HCT116 (cell line): ENCODE measurements around the gene CPA4. TPM values are rescaled to one million over a fixed set of nuclear protein-coding genes. Genes with fewer than 3 reads are reported as not detected.

Experiments
- ATAC-seq: fragments of 200-7000 bp; cut with Tn5 transposase; 2 replicates; pipeline ENCODE4 v1.9.1; 2020; ENCODE audit warnings: mild to moderate bottlenecking, moderate library complexity
- BruUV-seq: library from RNA; stranded (reverse); fragments of 400-500 nt; replicated peaks from 2 replicates; lab custom pipeline; 2021; lab: Mats Ljungman, UMichigan
- CTCF ChIA-PET: fragments of 300-600 bp; sonication (Branson Sonifier 250); formaldehyde crosslinking; loops from one replicate; lab custom pipeline; 2021; ENCODE audit warnings: antibody characterized with exemption; lab: Charles Lee
- POLR2A ChIA-PET: fragments of 300-600, 350-600 bp; sonication (Branson Sonifier 250); formaldehyde crosslinking; loops from one replicate; lab custom pipeline; 2021; ENCODE audit warnings: antibody characterized with exemption; lab: Charles Lee
- RAD21 ChIA-PET, 2 experiments: fragments of 300-600 bp; sonication (Branson Sonifier 250); formaldehyde crosslinking; loops; one replicate each; lab custom pipeline; 2023; ENCODE audit warnings: low total read pairs in 2 of 2; ENCODE audit not compliant: uncharacterized antibody in 2 of 2, unreplicated experiment in 2 of 2, low non-redundant PET in 1 of 2; lab: Charles Lee
- DNase-seq: peaks from one replicate; pipeline ENCODE4 v3.0.0-alpha.2; 2010; ENCODE audit warnings: low read depth, low spot score
- H2AFZ ChIP-seq: fragments of 200-600 bp; shearing (Covaris generic), sonication (generic); 2 replicates; pipeline ENCODE4 v1.6.1; 2017; ENCODE audit warnings: low read depth, mixed run types, mixed read lengths, antibody characterized with exemption, low read length; ENCODE audit not compliant: poor library complexity, severe bottlenecking
- H3K27ac ChIP-seq: 2 replicates; pipeline ENCODE4 v1.5.1; 2012; ENCODE audit warnings: low read depth, low read length
- H3K27me3 ChIP-seq: fragments of 200-600 bp; sonication (generic); 2 replicates; pipeline ENCODE4 v1.6.1; 2016; ENCODE audit warnings: mixed run types, low read length, mixed read lengths; ENCODE audit not compliant: insufficient read depth
- H3K36me3 ChIP-seq, 2 experiments: fragments of 200-500 bp in 1 of 2; fragments of 200-600 bp in 1 of 2; sonication (Bioruptor generic) in 1 of 2; sonication (generic) in 1 of 2; 2 replicates each; pipeline versions ENCODE4 v1.5.1 to v1.6.1; 2014 to 2016; ENCODE audit warnings: low read length in 2 of 2, inconsistent platforms in 1 of 2, mixed read lengths in 1 of 2, mixed run types in 1 of 2; ENCODE audit not compliant: insufficient read depth in 2 of 2, control insufficient read depth in 1 of 2
- H3K4me1 ChIP-seq, 2 experiments: fragments of 200-600 bp in 1 of 2; sonication (generic) in 1 of 2; 2 replicates each; pipeline versions ENCODE4 v1.5.1 to v1.6.1; 2012 to 2017; ENCODE audit warnings: low read length in 2 of 2, inconsistent platforms in 1 of 2, mild to moderate bottlenecking in 1 of 2, mixed read lengths in 1 of 2, mixed run types in 1 of 2, moderate library complexity in 1 of 2; ENCODE audit not compliant: insufficient read depth in 2 of 2, control insufficient read depth in 1 of 2
- H3K4me2 ChIP-seq: fragments of 200-600 bp; sonication (generic); 2 replicates; pipeline ENCODE4 v1.6.1; 2017; ENCODE audit warnings: mixed run types, low read length, mixed read lengths
- H3K4me3 ChIP-seq, 2 experiments: fragments of 200-600 bp in 1 of 2; sonication (generic) in 1 of 2; replicated peaks in 1 of 2; 2 replicates each; pipeline ENCODE4 v1.5.1; 2011 to 2016; ENCODE audit warnings: low read length in 2 of 2, control low read depth in 1 of 2, low read depth in 1 of 2, mild to moderate bottlenecking in 1 of 2, mixed read lengths in 1 of 2, mixed run types in 1 of 2
- H3K79me2 ChIP-seq: fragments of 200-600 bp; sonication (generic); 2 replicates; pipeline ENCODE4 v1.6.1; 2017; ENCODE audit warnings: mild to moderate bottlenecking, mixed run types, low read length, moderate library complexity, mixed read lengths; ENCODE audit not compliant: insufficient read depth
- H3K9ac ChIP-seq: fragments of 200-600 bp; sonication (generic); 2 replicates; pipeline ENCODE4 v1.6.1; 2016; ENCODE audit warnings: low read length, mixed read lengths
- H3K9me2 ChIP-seq: fragments of 200-600 bp; sonication (generic), shearing (Covaris generic); 2 replicates; pipeline ENCODE4 v1.6.1; 2017; ENCODE audit warnings: mixed run types, mild to moderate bottlenecking, moderate library complexity; ENCODE audit not compliant: insufficient read depth
- H3K9me3 ChIP-seq, 2 experiments: fragments of 200-500 bp in 1 of 2; fragments of 200-600 bp in 1 of 2; sonication (Bioruptor generic) in 1 of 2; sonication (generic) in 1 of 2; 2 replicates each; pipeline ENCODE4 v1.6.1; 2014 to 2017; ENCODE audit warnings: low read length in 2 of 2, mixed read lengths in 2 of 2, inconsistent platforms in 1 of 2, low read depth in 1 of 2, mild to moderate bottlenecking in 1 of 2, mixed run types in 1 of 2, moderate library complexity in 1 of 2; ENCODE audit not compliant: control insufficient read depth in 1 of 2, insufficient read depth in 1 of 2
- H4K20me1 ChIP-seq: fragments of 200-600 bp; sonication (generic), shearing (Covaris generic); 2 replicates; pipeline ENCODE4 v1.6.1; 2017; ENCODE audit warnings: mixed run types, mild to moderate bottlenecking, moderate library complexity; ENCODE audit not compliant: insufficient read depth
- ATF3 ChIP-seq: IDR thresholded peaks from 2 replicates; pipeline ENCODE4 v1.6.1; 2012
- CBX3 ChIP-seq: IDR thresholded peaks from 2 replicates; pipeline ENCODE4 v1.6.1; 2012; ENCODE audit warnings: low read depth
- CTCF ChIP-seq, 3 experiments: fragments of 200-600 bp in 1 of 3; sonication (generic) in 1 of 3; IDR thresholded peaks in 2 of 3; conservative IDR thresholded peaks in 1 of 3; 2 replicates each; pipeline ENCODE4 v1.5.1; 2012 to 2017; ENCODE audit warnings: low read depth in 2 of 3, low read length in 2 of 3, antibody characterized with exemption in 1 of 3, borderline replicate concordance in 1 of 3, control low read depth in 1 of 3, mild to moderate bottlenecking in 1 of 3, mixed read lengths in 1 of 3, mixed run types in 1 of 3, moderate library complexity in 1 of 3; ENCODE audit not compliant: insufficient read depth in 1 of 3
- EGR1 ChIP-seq: IDR thresholded peaks from 2 replicates; pipeline ENCODE4 v1.6.1; 2012; ENCODE audit warnings: low read depth
- ELF1 ChIP-seq: IDR thresholded peaks from 2 replicates; pipeline ENCODE4 v1.6.1; 2012; ENCODE audit warnings: low read depth, borderline replicate concordance
- EZH2phosphoT487 ChIP-seq: fragments of 200-600 bp; IDR thresholded peaks from 2 replicates; pipeline ENCODE4 v1.6.1; 2018; ENCODE audit warnings: antibody characterized with exemption, borderline replicate concordance
- JUND ChIP-seq: IDR thresholded peaks from 2 replicates; pipeline ENCODE4 v1.6.1; 2012
- MAX ChIP-seq: IDR thresholded peaks from 2 replicates; pipeline ENCODE4 v1.6.1; 2012
- POLR2A ChIP-seq: IDR thresholded peaks from 2 replicates; pipeline ENCODE4 v1.7.0; 2011; ENCODE audit warnings: borderline replicate concordance; ENCODE audit not compliant: insufficient read depth, insufficient read length; ENCODE audit errors: extremely low read depth
- SIN3A ChIP-seq: IDR thresholded peaks from 2 replicates; pipeline ENCODE4 v1.6.1; 2012; ENCODE audit warnings: low read depth
- SP1 ChIP-seq: IDR thresholded peaks from 2 replicates; pipeline ENCODE4 v1.6.1; 2012; ENCODE audit warnings: low read depth
- SRF ChIP-seq: IDR thresholded peaks from 2 replicates; pipeline ENCODE4 v1.6.1; 2012; ENCODE audit warnings: low read depth
- TCF7L2 ChIP-seq: IDR thresholded peaks from 2 replicates; pipeline ENCODE4 v1.7.0; 2011; ENCODE audit warnings: borderline replicate concordance, inconsistent platforms; ENCODE audit not compliant: insufficient read depth, insufficient read length; ENCODE audit errors: extremely low read depth
- YY1 ChIP-seq: IDR thresholded peaks from 2 replicates; pipeline ENCODE4 v1.6.1; 2011; ENCODE audit warnings: low read length, low read depth, moderate library complexity, mild to moderate bottlenecking; ENCODE audit not compliant: insufficient replicate concordance; ENCODE audit errors: extremely low read depth
- ZFX ChIP-seq: fragments of 450-650 bp; IDR thresholded peaks from 2 replicates; pipeline ENCODE4 v1.6.1; 2017
- ZNF274 ChIP-seq: fragments of 200-500 bp; sonication (Bioruptor generic); IDR thresholded peaks from 2 replicates; pipeline ENCODE4 v1.6.1; 2014; ENCODE audit warnings: mild to moderate bottlenecking, low read depth, low read length, inconsistent platforms
- intact Hi-C: fragments of 100-400 bp; cut with micrococcal nuclease; formaldehyde crosslinking; loops from 2 replicates; pipeline ENCODE4 v1.10.0; 2022
- total RNA-seq: library from RNA; stranded (reverse); gene quantifications from one replicate; pipeline ENCODE4 v1.2.1, GENCODE V29; 2021; ENCODE audit not compliant: unreplicated experiment

The CPA4 gene
- total RNA-seq, 1 experiment from 2014 or later, result 38.7 TPM

- Histone ChIP-seq H3K9ac (no peak overlapping the region), H3K9me2 (no peaks in the 10 kb centered on the region), H3K9me3 (no peaks in the 10 kb centered on the region), H3K36me3 (no peaks in the 10 kb centered on the region), H3K4me1 (no peaks in the 10 kb centered on the region), H3K79me2 (no peaks in the 10 kb centered on the region), H4K20me1 (no peaks in the 10 kb centered on the region), H3K27me3 (no peaks in the 10 kb centered on the region), H3K27ac (no peak overlapping the region), H2AFZ (no peak overlapping the region), H3K4me2 (no peak overlapping the region), H3K4me3 (no peak overlapping the region)
- ChIA-PET CTCF (interaction anchor here (1.2 kb wide), 1 partner anchor 15 kb away, joined by 6 read pairs; no protein-coding TSS in a partner anchor), RAD21 (no interaction called here), POLR2A (no interaction called here)
- intact Hi-C loops, result no loop called here
- no TSS peak for BruUV-seq
- no peak for TF ChIP-seq ZFX
- TF ChIP-seq ELF1, result no peak
- TF ChIP-seq CTCF (IDR thresholded peaks at IDR 0.05 in 2 of 3, conservative IDR thresholded peaks at IDR 0.05 in 1 of 3; ENCODE audit: borderline replicate concordance in 1 of 3, insufficient read depth in 1 of 3, low read depth in 2 of 3, low read length in 2 of 3), result no peak
- no peak for TF ChIP-seq EZH2phosphoT487
- TF ChIP-seq CBX3, result 0 out of 2 replicates have a peak, but pooled peaks have one; percentile 18
- DNase-seq (no peak), ATAC-seq (no peak)
These were observed 34.4 kb upstream of the CPA4 start for GRCh38 chr7:130258494-130259078.

GRCh38 chr7:130262448-130262847, 30.5 kb upstream of the CPA4 start:
- DNase-seq (no peak), ATAC-seq (no peak)
- no peaks in the 10 kb centered on the region for H3K9me2 ChIP-seq
- POLR2A ChIA-PET, result no interaction called here
- H3K79me2 ChIP-seq, result no peaks in the 10 kb centered on the region
- RAD21 ChIA-PET, result no interaction called here
- H3K9ac ChIP-seq, result no peak overlapping the region
- H3K36me3 ChIP-seq, result no peaks in the 10 kb centered on the region
- TF ChIP-seq SIN3A (no peak), SP1 (no peak), EGR1 (no peak), SRF (no peak), MAX (no peak), JUND (no peak), ATF3 (no peak), ZFX (no peak), CBX3 (no peak), YY1 (no peak), ZNF274 (no peak), POLR2A (no peak), TCF7L2 (no peak)
- H3K27ac ChIP-seq, result no peak overlapping the region
- H3K27me3 ChIP-seq, result no peaks in the 10 kb centered on the region
- no TSS peak for BruUV-seq
- H2AFZ ChIP-seq, result no peak overlapping the region
- H3K4me2 ChIP-seq, result no peak overlapping the region
- intact Hi-C loops, result no loop called here
- H3K9me3 ChIP-seq, result no peaks in the 10 kb centered on the region
- H3K4me3 ChIP-seq, result no peak overlapping the region
- no peaks in the 10 kb centered on the region for H4K20me1 ChIP-seq
- CTCF ChIA-PET, result no interaction called here
- H3K4me1 ChIP-seq, result no peaks in the 10 kb centered on the region
